HG03103 (cell line): ENCODE data around the gene MSI1.

Experiments
- ATAC-seq: cut with Tn5 transposase; IDR thresholded peaks from one replicate; pipeline ENCODE4 v1.9.1; 2021; ENCODE audit warnings: low read depth; ENCODE audit not compliant: unreplicated experiment

MSI1 gene

GRCh38 chr12:120368789-120369602 is at the start of gene MSI1:
MSI1 (minus strand) TSS chr12:120369164; CDS start chr12:120369091, 73 bp downstream.
- no peak for ATAC-seq

GRCh38 chr12:120417917-120418580 is 49.1 kb upstream of the MSI1 start:
- no peak for ATAC-seq

GRCh38 chr12:120416490-120417216 is 47.7 kb upstream of the MSI1 start:
- no peak for ATAC-seq

GRCh38 chr12:120413901-120414695 is 45.1 kb upstream of the MSI1 start:
- no peak for ATAC-seq

- ATAC-seq: no peak
Measured at GRCh38 chr12:120412421-120412820, 43.5 kb upstream of the MSI1 start.

GRCh38 chr12:120408771-120409170 is 39.8 kb upstream of the MSI1 start:
- no peak for ATAC-seq

GRCh38 chr12:120406553-120406952 is 37.6 kb upstream of the MSI1 start:
- no peak for ATAC-seq

- no peak for ATAC-seq
Measured at GRCh38 chr12:120406069-120406468, 37.1 kb upstream of the MSI1 start.

- ATAC-seq: no peak
Measured at GRCh38 chr12:120404271-120404670, 35.3 kb upstream of the MSI1 start.

GRCh38 chr12:120403869-120404268 is 34.9 kb upstream of the MSI1 start:
- ATAC-seq: no peak

- no peak for ATAC-seq
Measured at GRCh38 chr12:120402217-120402616, 33.3 kb upstream of the MSI1 start.

GRCh38 chr12:120399531-120399930 is 30.6 kb upstream of the MSI1 start:
- ATAC-seq: no peak

- ATAC-seq: no peak
Measured at GRCh38 chr12:120397824-120398540, 29.0 kb upstream of the MSI1 start.

GRCh38 chr12:120394483-120395367 is 25.8 kb upstream of the MSI1 start:
- no peak for ATAC-seq

GRCh38 chr12:120390540-120391120 is 21.7 kb upstream of the MSI1 start:
- no peak for ATAC-seq

- no peak for ATAC-seq
Measured at GRCh38 chr12:120388691-120389481, 19.9 kb upstream of the MSI1 start.

- no peak for ATAC-seq
Measured at GRCh38 chr12:120381752-120382419, 12.9 kb upstream of the MSI1 start.
